ENCODE data around the gene RPS3.

The RPS3 gene

GRCh38 chr11:75420224-75421034, 21.1 kb downstream of the RPS3 start:
- no peak for DNase-seq

GRCh38 chr11:75421035-75421602, 21.8 kb downstream of the RPS3 start:
- DNase-seq, result no peak

GRCh38 chr11:75421902-75422247, 22.6 kb downstream of the RPS3 start:
- no peak for DNase-seq

- DNase-seq, result no peak
These were observed 23.2 kb downstream of the RPS3 start for GRCh38 chr11:75422248-75423231.

- no peak for DNase-seq
These were observed 24.4 kb downstream of the RPS3 start for GRCh38 chr11:75423721-75424120.

GRCh38 chr11:75424396-75424795, 25.1 kb downstream of the RPS3 start:
- DNase-seq, result no peak

GRCh38 chr11:75425422-75425821, 26.1 kb downstream of the RPS3 start:
- no peak for DNase-seq

GRCh38 chr11:75426720-75427086, 27.4 kb downstream of the RPS3 start:
- no peak for DNase-seq

GRCh38 chr11:75427181-75427580, 27.9 kb downstream of the RPS3 start:
- no peak for DNase-seq

- peak; percentile 67 for DNase-seq
These were observed 29.0 kb downstream of the RPS3 start for GRCh38 chr11:75428281-75428724.

- DNase-seq, result no peak
These were observed 29.8 kb downstream of the RPS3 start for GRCh38 chr11:75428989-75429640.

- no peak for DNase-seq
These were observed 30.3 kb downstream of the RPS3 start for GRCh38 chr11:75429641-75429901.

- DNase-seq, result peak; percentile 58
These were observed 30.8 kb downstream of the RPS3 start for GRCh38 chr11:75429902-75430713.

- no peak for DNase-seq
These were observed 31.6 kb downstream of the RPS3 start for GRCh38 chr11:75430714-75431532.

GRCh38 chr11:75431533-75432525, 32.5 kb downstream of the RPS3 start:
- no peak for DNase-seq

GRCh38 chr11:75432911-75433321, 33.6 kb downstream of the RPS3 start, which contains the start of gene KLHL35:
TSS of gene KLHL35 (minus strand) at chr11:75433203. CDS start at chr11:75430629, 2,574 bp downstream.
- DNase-seq, result no peak

- DNase-seq, result no peak
These were observed 34.1 kb downstream of the RPS3 start for GRCh38 chr11:75433443-75433842.

- DNase-seq, result no peak
These were observed 34.7 kb downstream of the RPS3 start for GRCh38 chr11:75434051-75434450.

- DNase-seq, result no peak
These were observed 35.7 kb downstream of the RPS3 start for GRCh38 chr11:75434886-75435570.
